NCI-H446 treated with DMSO at 0.1 percent for 48 hours (cell line): ENCODE data around the gene UGT1A10.
"Not testable (repeated sequence)": the region's sequence is repeated elsewhere in the genome, so short reads cannot be mapped to it uniquely, and the experiment has no call there.

Experiments used
- DNase-seq: peaks from one replicate; lab custom pipeline; 2025; lab: John Stamatoyannopoulos, UW

The UGT1A10 gene

DNA sequence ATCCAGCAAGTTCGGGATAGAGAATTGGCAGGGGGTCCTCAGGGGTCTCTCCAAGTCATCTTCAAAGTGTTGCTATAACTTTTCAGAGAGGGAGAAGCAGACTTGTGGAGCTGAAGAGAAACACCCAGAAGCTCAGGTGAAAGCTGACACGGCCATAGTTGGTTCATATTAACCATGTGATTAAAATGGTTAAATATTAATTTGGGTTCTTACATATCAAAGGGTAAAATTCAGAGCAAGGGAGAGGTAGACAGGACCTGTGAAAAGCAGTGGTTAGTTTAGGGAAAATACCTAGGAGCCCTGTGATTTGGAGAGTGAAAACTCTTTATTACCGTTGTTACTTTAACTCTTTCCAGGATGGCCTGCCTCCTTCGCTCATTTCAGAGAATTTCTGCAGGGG, 56.4 kb downstream of the UGT1A10 start, which contains the start of gene UGT1A6:
TSS of gene UGT1A6 (plus strand) at position 243 of the 400 bp plus-strand sequence. CDS start at position 358, 115 bp downstream.
- DNase-seq, result no peak

DNA sequence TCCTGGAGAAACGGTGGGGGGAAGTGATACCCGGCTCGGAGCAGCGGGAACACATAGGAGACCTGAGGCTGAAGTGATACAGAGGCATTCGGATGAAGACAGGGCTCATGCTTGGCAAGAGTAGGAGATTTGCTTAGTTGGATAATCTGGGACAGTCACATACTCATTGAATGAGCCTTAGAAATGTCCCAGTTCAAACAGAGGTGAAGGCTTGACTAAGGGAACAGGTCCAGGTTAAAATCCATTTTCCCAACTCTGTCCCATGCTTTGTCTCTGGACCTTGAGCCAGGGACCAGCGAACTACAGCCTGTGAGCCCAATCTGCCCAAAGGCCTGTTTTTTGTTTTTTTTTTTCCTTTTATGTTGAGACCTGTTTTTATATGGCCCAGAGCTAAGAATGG, 57.7 kb downstream of the UGT1A10 start:
- DNase-seq, result no peak

DNA sequence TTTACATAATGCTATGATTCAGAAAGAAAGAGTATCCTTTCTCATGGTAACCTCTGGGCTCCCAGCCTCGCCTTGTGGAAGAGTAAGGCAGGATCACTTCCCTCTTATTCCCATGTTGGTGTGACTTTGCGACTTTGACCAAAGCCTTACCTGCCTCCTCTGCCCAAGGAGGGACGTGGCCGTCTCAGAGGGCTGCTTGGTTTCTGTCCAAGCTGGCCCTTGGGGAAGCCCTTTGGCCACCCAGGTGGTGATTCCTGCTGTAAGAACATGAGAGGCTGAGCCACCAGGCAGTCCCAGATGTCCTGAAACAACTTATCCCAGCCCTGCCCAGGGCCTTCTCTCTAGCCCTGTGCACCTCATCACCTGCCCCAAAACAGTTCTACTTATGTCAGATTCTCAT, 62.5 kb downstream of the UGT1A10 start:
- no peak for DNase-seq

DNA sequence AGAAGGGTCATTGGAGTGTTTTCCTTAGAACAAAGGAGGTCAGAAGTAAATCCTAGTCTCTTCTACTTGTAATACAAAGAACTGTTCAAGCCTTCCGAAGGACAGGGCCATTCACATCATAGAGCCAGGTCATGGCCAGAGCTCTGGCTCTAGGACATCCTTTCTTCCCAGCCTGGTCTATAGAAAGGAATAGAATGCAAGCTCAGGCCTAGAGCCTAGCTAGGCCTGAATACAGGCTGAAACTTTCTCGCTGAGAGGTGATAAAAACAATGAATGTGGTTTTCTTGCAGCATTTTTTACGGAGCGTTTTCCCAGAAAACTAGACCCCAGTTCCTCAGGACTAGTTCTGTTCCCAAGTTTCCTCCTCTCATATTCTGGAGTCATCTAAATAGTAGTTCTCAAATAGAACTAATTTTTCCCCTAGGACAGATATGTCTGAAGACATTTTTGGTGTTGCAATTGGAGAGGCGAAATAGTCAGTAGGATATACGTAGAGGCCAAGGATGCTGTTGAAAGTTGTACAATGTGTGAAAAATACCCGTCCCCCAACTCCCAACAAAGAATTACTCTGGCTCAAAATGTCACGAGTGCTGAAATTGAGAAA, 63.3 kb downstream of the UGT1A10 start:
- DNase-seq, result no peak

DNA sequence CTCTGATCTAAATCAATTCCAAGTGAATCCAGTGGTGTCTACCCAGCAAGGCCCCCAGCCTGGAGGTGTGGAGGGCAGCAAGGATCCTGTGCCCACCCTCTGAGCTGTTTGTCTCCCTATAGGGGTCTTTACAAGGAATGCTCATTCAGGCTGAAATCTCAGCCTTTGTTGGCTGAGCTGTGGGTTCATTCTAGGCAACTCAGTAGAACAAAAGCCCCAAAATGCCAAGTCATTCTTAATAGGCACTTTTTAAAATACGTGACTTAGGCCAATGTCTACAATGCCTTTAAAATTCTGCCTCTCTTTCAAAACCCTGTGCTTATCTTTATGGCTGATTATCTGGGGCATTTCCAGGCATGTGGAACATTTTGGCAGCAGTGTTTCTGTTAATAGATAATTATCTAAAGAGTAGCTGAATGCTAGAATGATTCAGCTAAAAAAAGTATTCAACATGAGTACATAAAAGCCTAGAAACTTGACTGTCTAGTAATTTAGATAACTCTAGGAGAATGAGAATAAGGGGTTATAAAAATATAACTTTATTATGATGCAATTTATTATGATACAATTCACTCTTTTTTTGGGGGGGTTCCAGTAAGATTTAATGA, 63.9 kb downstream of the UGT1A10 start:
- no peak for DNase-seq

DNA sequence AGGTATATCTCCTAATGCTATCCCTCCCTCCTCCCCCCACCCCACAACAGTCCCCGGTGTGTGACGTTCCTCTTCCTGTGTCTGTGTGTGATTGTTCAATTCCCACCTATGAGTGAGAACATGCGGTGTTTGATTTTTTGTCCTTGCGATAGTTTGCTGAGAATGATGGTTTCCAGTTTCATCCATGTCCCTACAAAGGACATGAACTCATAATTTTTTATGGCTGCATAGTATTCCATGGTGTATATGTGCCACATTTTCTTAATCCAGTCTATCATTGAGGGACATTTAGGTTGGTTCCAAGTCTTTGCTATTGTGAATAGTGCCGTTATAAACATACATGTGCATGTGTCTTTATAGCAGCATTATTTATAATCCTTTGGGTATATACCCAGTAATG, 64.6 kb downstream of the UGT1A10 start:
- DNase-seq, result not testable (repeated sequence)

DNA sequence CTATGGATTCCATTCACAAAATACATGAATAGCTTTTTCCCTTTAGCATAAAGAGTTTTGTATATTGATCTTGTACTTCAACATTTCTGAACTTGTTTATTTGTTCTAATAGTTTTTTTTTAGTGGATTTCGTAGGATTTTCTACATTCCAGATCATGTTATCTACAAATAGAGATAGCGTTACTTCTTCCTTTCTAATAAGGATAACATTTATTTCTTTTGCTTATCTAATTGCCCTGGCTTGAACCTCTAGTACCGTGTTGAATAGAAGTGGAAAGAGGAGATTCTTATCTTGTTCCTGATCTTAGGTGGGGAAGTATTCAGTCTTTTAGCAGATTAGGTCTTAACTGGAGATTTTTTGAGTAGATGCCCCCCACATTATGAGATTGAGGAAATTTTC, 66.0 kb downstream of the UGT1A10 start:
- DNase-seq, result no peak

DNA sequence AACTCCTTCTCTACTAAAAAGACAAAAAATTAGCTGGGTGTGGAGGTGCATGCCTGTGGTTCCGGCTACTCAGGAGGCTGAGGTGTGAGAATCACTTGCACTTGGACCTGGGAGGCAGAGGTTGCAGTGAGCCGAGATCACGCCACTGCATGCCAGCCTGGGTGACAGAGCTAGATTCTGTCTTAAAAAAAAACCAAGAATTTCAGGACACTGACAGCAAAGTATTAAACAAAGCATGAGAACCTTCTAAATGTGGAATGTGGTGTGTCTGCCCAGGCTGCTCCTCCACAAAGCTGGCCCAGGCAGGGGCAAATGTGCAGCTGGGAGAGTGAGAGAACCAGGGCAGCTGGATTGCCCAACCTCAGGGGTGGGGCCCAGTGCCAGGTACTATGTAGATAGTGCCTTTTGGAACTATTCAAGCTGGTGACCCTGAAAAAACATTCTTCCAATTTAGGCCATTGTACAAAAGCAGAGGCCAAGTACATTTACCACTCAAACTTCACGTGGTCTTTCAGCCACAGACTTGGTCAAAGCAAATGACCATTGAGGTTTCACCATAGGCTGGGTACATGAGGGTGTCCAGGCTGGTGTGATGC, 69.8 kb downstream of the UGT1A10 start:
- DNase-seq, result no peak

DNA sequence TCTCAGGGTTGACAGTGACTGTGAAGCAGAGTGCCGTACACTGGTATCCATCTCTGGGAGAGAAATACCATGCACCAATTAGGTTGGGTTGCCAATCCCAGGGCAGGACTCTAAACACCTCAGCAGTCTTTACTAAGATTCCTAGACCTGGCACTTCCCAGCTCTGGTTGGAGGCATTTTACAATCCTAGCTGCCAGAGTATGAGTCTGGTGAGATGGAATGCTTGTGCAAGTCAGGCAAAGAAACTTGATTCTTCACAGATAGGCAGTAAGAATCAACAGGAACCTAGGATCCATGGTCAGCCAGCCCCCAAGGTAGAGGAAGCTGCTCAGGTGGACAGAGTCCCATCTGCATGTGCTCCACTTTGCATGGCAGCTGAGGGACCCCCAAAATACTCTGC, 70.5 kb downstream of the UGT1A10 start:
- no peak for DNase-seq

DNA sequence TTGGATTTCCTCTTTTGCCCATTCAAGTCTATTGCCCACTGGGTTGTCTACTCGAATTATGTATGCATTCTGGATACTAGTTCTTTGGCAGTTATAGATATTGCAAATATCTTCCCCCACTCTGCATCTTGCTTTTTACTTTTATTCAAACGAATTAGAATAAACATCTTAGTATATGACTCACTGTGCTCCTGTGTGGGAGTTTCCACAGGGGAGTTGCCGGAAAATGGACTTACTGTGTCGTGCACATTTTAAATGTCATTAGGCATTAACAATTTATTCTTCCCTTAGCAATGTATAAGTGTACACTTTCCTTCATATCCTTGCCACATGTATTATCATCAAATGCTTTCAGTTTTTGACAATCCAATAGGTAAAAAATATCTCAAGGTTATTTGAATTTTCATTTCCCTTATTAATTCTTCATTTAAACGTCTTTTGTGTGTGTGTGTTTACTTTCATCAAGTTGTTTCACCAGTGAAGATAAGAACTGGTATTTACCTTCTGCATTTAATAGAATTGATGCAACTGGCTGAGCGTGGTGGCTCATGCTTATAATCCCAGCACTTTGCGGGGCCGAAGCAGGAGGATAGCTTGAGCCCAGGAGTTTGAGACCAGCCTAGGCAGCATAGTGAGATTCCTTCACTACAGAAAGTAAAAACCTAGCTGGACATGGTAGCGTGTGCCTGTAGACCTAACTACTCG, 71.8 kb downstream of the UGT1A10 start:
- DNase-seq, result no peak

DNA sequence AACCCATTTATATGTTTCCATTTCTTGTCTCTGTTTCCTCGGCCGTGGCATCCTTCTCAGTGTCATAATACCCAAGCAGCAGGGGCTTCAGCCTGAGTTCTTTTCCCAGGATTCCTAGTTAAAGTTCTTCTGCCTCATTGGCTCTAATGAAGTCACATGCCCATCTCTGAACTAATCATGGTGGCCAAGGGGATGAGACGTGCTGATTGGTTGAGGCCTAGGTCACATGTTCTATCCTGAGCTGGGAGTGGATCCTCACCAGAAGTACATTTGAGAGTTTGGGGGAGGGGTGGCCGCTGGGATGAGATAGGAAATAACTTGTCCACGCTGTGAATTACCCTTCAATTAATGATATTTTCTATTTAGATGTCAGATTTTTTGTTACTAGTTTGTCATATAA, 72.7 kb downstream of the UGT1A10 start:
- DNase-seq, result no peak

DNA sequence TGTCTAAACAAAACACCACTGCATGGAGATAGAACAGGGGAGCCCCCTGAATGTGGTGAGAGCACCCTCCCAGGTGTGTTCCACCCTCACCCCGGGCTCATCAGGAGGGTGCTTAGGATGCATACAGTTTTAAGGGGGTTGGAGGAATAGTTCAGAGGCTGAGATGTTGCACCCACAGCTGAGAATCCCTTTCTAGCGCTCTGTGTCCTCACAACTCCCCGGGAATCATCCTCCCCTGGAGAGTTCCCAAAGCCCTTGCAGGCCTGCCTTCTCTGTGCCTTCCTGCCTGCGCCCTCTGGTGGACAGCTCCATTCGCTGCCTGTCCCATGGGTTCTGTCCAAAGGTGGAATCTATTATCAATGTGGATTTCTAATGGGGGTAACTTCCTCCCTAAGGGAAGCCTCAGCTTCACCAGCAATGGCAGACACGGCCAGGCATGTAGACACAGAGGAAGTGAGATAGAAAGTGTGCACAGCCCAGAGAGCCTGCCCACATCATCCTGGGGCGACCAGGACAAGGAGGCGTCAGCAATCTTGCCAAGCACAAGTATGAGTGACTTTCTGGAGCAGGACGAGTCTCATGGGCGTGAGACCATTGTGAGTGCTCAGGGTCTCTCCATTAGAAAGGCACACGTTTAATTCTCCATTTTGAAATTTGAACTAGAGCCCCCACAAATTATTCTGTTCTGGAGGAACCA, 75.2 kb downstream of the UGT1A10 start:
- no peak for DNase-seq

DNA sequence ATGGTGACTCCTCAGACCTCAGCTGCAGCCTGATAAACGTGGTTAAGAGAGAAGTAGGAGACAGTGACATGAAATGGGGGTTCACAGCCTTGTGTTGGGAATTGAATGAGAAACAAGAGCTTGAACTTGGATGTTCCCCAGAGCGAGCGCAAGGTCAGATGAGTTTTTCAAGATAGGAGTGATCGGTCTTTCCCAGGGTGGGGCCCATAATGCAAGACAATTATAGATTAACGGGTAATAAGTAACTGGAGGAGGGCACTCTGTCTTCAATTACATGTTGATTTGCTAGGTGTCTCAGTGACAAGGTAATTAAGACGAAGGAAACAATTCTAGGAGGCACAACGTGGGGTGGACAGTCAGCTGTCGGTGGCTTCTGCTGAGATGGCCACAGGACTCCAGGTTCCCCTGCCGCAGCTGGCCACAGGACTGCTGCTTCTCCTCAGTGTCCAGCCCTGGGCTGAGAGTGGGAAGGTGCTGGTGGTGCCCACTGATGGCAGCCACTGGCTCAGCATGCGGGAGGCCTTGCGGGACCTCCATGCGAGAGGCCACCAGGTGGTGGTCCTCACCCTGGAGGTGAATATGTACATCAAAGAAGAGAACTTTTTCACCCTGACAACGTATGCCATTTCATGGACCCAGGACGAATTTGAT, 76.5 kb downstream of the UGT1A10 start, which contains the start of gene UGT1A5:
TSS of gene UGT1A5 (plus strand) at position 297 of the 651 bp plus-strand sequence. CDS start at position 382, 85 bp downstream.
- no peak for DNase-seq

DNA sequence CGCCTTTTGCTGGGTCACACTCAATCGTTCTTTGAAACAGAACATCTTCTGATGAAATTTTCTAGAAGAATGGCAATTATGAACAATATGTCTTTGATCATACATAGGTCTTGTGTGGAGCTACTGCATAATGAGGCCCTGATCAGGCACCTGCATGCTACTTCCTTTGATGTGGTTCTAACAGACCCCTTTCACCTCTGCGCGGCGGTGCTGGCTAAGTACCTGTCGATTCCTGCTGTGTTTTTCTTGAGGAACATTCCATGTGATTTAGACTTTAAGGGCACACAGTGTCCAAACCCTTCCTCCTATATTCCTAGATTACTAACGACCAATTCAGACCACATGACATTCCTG, 77.0 kb downstream of the UGT1A10 start:
- no peak for DNase-seq

DNA sequence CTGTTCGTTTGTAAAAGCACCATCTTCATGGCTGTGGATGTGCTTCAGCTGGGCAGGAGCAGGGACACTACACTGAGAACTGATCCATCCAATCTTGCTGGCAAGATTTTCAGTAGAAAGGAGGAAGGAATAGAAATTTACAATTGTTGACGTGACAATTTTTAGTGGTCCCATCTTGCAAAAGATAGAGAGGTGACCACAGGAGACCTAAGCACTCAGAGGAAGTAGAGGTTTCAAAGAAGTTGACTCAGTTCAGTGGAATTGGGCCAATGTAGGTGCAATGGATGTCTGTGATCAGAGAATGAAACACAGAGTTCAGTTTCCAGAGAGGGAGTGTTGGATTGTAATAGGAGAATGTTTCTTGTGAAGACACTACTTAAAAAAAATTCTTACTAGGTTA, 77.9 kb downstream of the UGT1A10 start:
- no peak for DNase-seq

DNA sequence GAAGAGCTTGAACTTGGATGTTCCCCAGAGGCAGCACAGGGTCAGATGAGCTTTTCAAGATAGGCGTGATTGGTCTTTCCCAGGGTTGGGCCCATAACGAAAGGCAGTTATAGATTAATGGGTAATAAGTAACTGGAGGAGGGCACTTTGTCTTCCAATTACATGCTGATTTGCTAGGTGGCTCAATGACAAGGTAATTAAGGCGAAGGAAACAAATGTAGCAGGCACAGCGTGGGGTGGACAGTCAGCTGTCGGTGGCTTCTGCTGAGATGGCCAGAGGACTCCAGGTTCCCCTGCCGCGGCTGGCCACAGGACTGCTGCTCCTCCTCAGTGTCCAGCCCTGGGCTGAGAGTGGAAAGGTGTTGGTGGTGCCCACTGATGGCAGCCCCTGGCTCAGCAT, 82.3 kb downstream of the UGT1A10 start, which contains the start of gene UGT1A4:
TSS of gene UGT1A4 (plus strand) at position 185 of the 400 bp plus-strand sequence. CDS start at position 270, 85 bp downstream.
- DNase-seq, result no peak

DNA sequence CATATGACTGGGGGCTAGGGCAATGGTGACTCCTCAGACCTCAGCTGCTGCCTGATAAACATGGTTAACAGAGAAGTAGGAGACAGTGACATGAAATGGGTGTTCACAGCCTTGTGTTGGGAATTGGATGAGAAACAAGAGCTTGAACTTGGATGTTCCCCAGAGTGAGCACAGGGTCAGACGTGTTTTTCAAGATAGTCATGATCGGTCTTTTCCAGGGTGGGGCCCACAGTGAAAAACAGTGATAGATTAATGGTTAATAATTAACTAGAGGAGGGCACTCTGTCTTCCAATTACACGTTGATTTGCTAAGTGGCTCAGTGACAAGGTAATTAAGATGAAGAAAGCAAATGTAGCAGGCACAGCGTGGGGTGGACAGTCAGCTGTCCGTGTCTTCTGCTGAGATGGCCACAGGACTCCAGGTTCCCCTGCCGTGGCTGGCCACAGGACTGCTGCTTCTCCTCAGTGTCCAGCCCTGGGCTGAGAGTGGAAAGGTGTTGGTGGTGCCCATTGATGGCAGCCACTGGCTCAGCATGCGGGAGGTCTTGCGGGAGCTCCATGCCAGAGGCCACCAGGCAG, 92.6 kb downstream of the UGT1A10 start, which contains the start of gene UGT1A3:
TSS of gene UGT1A3 (plus strand) at position 320 of the 579 bp plus-strand sequence. CDS start at position 405, 85 bp downstream.
- DNase-seq, result no peak

DNA sequence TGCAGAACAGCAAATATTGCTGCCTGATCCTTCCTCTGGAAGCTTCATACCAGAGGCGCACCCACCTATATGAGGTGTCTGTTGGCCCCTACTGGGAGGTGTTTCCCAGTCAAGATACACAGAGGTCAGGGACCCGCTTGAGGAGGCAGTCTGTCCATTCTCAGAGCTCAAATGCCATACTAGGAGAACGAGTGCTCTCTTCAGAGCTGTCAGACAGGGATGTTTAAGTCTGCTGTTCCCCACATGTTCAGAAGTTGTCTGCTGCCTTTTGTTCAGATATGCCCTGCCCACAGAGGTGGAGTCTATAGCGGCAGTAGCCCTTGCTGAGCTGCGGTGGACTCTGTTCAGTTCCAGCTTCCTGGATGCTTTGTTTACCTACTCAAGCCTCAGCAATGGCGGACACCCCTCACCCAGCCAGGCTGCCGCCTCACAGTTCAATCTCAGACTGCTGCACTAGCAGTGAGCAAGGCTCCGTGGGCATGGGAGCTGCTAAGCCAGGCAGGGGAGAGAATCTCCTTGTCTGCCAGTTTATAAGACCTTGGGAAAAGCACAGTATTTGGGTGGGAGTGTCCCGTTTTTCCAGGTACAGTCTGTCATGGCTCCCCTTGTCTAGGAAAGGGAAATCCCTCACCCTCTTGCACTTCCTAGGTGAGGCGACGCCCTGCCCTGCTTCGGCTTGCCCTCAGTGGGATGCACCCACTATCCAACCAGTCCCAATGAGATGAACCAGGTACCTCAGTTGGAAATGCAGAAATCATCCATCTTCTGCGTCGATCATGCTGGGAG, 100.8 kb downstream of the UGT1A10 start:
- not testable (repeated sequence) for DNase-seq

DNA sequence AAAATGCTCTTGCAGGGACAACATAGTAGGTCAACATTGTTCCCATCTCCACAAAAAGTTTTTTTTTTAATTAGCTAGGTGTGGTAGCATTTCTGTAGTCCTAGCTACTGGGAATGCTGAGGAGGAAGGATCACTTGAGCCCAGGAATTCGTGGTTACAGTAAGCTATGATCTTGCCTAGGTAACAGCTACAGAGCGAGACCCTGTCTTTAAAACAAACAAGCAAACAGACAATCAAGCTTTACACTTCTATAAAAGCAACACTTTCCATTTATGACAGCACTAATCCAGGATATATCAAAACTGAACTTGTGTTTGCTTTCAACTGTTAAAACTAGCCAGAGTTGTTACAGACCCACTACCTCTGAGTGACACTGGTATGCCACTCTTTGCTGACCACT, 104.6 kb downstream of the UGT1A10 start:
- no peak for DNase-seq
